HEK293 (cell line): ENCODE data around the gene LNP1.

Experiments used
- KLF16 ChIP-seq: fragments of 450-650 bp; formaldehyde crosslinking; IDR thresholded peaks from 2 replicates; pipeline ENCODE4 v1.5.1; 2017; ENCODE audit warnings: missing biosample characterization, missing genetic modification characterization
- ZBTB1 ChIP-seq: fragments of 450-650 bp; formaldehyde crosslinking; IDR thresholded peaks from 2 replicates; pipeline ENCODE4 v1.5.1; 2016; ENCODE audit warnings: missing biosample characterization, missing genetic modification characterization
- ZNF274 ChIP-seq, 2 experiments: fragments of 200-500 bp in 1 of 2; fragments of 450-650 bp in 1 of 2; sonication (Bioruptor generic) in 1 of 2; formaldehyde crosslinking in 1 of 2; IDR thresholded peaks; 2 replicates each; pipeline versions ENCODE4 v1.5.1 to v1.6.1; 2014 to 2016; ENCODE audit warnings: borderline replicate concordance in 1 of 2, inconsistent platforms in 1 of 2, low read length in 1 of 2, missing biosample characterization in 1 of 2, missing genetic modification characterization in 1 of 2
- TF ChIP-seq, protein P1 (sequence below): fragments of 450-650 bp; formaldehyde crosslinking; IDR thresholded peaks from 2 replicates; pipeline ENCODE4 v1.5.1; 2016; ENCODE audit warnings: missing biosample characterization, missing genetic modification characterization

DNA sequence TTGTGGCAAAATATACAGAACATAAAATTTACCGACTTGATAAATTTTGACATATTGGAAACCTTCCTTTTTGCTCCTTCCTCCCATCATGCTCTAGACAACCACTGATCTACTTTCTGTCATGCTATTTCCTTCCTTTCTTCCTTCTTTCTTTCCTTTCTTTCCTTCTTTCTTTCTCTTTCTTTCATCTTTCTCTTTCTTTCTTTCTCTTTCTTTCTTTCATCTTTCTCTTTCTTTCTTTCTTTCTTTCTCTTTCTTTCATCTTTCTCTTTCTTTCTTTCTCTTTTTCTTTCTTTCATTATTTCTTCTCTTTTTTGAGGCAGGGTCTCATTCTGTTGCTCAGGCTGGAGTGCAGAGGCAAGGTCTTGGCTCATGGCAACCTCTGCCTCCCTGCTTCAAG is 82.2 kb downstream of the LNP1 start:
- TF ChIP-seq ZBTB1 (tag by site-specific recombination) (no peak), KLF16 (tag by site-specific recombination) (no peak), ZNF274 (IDR thresholded peaks at IDR 0.05; ENCODE audit: low read length) (no peak), ZNF274 (tag by site-specific recombination; IDR thresholded peaks at IDR 0.05; ENCODE audit: borderline replicate concordance) (no peak)
- TF ChIP-seq, protein P1, sequence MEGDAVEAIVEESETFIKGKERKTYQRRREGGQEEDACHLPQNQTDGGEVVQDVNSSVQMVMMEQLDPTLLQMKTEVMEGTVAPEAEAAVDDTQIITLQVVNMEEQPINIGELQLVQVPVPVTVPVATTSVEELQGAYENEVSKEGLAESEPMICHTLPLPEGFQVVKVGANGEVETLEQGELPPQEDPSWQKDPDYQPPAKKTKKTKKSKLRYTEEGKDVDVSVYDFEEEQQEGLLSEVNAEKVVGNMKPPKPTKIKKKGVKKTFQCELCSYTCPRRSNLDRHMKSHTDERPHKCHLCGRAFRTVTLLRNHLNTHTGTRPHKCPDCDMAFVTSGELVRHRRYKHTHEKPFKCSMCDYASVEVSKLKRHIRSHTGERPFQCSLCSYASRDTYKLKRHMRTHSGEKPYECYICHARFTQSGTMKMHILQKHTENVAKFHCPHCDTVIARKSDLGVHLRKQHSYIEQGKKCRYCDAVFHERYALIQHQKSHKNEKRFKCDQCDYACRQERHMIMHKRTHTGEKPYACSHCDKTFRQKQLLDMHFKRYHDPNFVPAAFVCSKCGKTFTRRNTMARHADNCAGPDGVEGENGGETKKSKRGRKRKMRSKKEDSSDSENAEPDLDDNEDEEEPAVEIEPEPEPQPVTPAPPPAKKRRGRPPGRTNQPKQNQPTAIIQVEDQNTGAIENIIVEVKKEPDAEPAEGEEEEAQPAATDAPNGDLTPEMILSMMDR (tag by site-specific recombination), result no peak
